K562 (cell line): ENCODE measurements around the gene MEIS1. TPM values are rescaled to one million over a fixed set of nuclear protein-coding genes. Genes with fewer than 3 reads are reported as not detected.
A peak's percentile ranks its signal among the peaks of the same experiment; 100 is the strongest.

Experiments used
- ATAC-seq: fragments of 200-7000 bp; cut with Tn5 transposase; 3 replicates; pipeline ENCODE4 v1.9.1; 2020; ENCODE audit warnings: moderate library complexity
- BruUV-seq: library from RNA; stranded (reverse); fragments of 400-500 nt; replicated peaks from 2 replicates; lab custom pipeline; 2021; lab: Mats Ljungman, UMichigan
- CTCF ChIA-PET: fragments of 300-600 bp; formaldehyde crosslinking; extraction: SDS; loops from one replicate; lab custom pipeline; 2021; ENCODE audit warnings: low intra/inter-chr PET ratio; lab: Yijun Ruan, JAX
- POLR2A ChIA-PET: fragments of 300-600, 350-650 bp; sonication (Branson Sonifier 250); formaldehyde crosslinking; extraction: SDS; loops from one replicate; lab custom pipeline; 2021; ENCODE audit warnings: antibody characterized with exemption, inconsistent platforms; lab: Yijun Ruan, JAX
- DNase-seq, 4 experiments: peaks; one replicate each; pipeline versions ENCODE4 v3.0.0 to v3.0.0-alpha.2; 2011 to 2018; ENCODE audit warnings: low spot score in 3 of 4, mixed read lengths in 3 of 4; ENCODE audit errors: extremely low read depth in 1 of 4
- FAIRE-seq: peaks from 2 replicates; lab custom pipeline; 2011; peaks lifted over from hg19 to GRCh38; lab: Jason Lieb, UNC
- H2AFZ ChIP-seq: 2 replicates; pipeline ENCODE4 v1.6.0; 2011; ENCODE audit warnings: low read depth, low read length, control low read depth, inconsistent platforms
- H3K27ac ChIP-seq: fragments of 200-600 bp; 3 replicates; pipeline ENCODE4 v1.8.0; 2011; ENCODE audit warnings: low read depth, mild to moderate bottlenecking, control low read depth, inconsistent platforms, low read length, moderate library complexity, mixed read lengths; ENCODE audit errors: extremely low read depth
- H3K27me3 ChIP-seq, 2 experiments: fragments of 300-600 bp in 1 of 2; 2 replicates in 1 of 2; 3 replicates in 1 of 2; pipeline versions ENCODE4 v1.6.0 to v1.8.0; 2011; ENCODE audit warnings: inconsistent platforms in 2 of 2, low read length in 2 of 2, mild to moderate bottlenecking in 1 of 2, mixed read lengths in 1 of 2, moderate library complexity in 1 of 2; ENCODE audit not compliant: control insufficient read depth in 2 of 2, insufficient read depth in 2 of 2
- H3K36me3 ChIP-seq: fragments of 300-600 bp; 3 replicates; pipeline ENCODE4 v1.8.0; 2011; ENCODE audit warnings: mild to moderate bottlenecking, low read length, inconsistent platforms; ENCODE audit not compliant: control insufficient read depth, insufficient read depth
- H3K4me1 ChIP-seq, 2 experiments: fragments of 200-600 bp in 1 of 2; replicated peaks in 1 of 2; 2 replicates in 1 of 2; 3 replicates in 1 of 2; pipeline versions ENCODE4 v1.5.1 to v1.8.0; 2011; ENCODE audit warnings: inconsistent platforms in 2 of 2, low read length in 2 of 2, mild to moderate bottlenecking in 1 of 2, mixed read lengths in 1 of 2, moderate library complexity in 1 of 2; ENCODE audit not compliant: control insufficient read depth in 2 of 2, insufficient read depth in 2 of 2
- H3K4me2 ChIP-seq: 2 replicates; pipeline ENCODE4 v1.6.1; 2011; ENCODE audit warnings: low read length, control low read depth, inconsistent platforms, mixed read lengths; ENCODE audit not compliant: insufficient read depth
- H3K4me3 ChIP-seq: fragments of 200-600 bp; sonication (generic), shearing (Covaris generic); 2 replicates; pipeline ENCODE4 v1.5.1; 2016; ENCODE audit warnings: control low read depth, inconsistent platforms
- H3K79me2 ChIP-seq: fragments of 200-600 bp; 3 replicates; pipeline ENCODE4 v1.8.0; 2011; ENCODE audit warnings: low read length, inconsistent platforms; ENCODE audit not compliant: control insufficient read depth, insufficient read depth
- H3K9ac ChIP-seq, 2 experiments: 2 replicates each; pipeline versions ENCODE4 v1.6.0 to v1.6.1; 2011; ENCODE audit warnings: low read depth in 2 of 2, low read length in 2 of 2, control low read depth in 1 of 2, inconsistent platforms in 1 of 2, mild to moderate bottlenecking in 1 of 2, mixed read lengths in 1 of 2; ENCODE audit not compliant: insufficient read depth in 1 of 2
- H3K9me1 ChIP-seq: one replicate; pipeline ENCODE4 v1.6.0; 2011; ENCODE audit warnings: inconsistent platforms, mild to moderate bottlenecking, low read length, moderate library complexity; ENCODE audit not compliant: control insufficient read depth, insufficient read depth
- H3K9me3 ChIP-seq: replicated peaks from 2 replicates; pipeline ENCODE4 v1.5.1; 2011; ENCODE audit warnings: low read depth, low read length, inconsistent platforms; ENCODE audit not compliant: control insufficient read depth, insufficient read depth
- H4K20me1 ChIP-seq: replicated peaks from 2 replicates; pipeline ENCODE4 v1.6.1; 2011; ENCODE audit warnings: low read length, inconsistent platforms, mixed read lengths; ENCODE audit not compliant: control insufficient read depth, insufficient read depth
- ATF7 ChIP-seq: fragments of 450-650 bp; IDR thresholded peaks from 2 replicates; pipeline ENCODE4 v1.7.1; 2014; ENCODE audit warnings: mild to moderate bottlenecking, moderate library complexity
- CBFA2T3 ChIP-seq: fragments of 450-650 bp; IDR thresholded peaks from 2 replicates; pipeline ENCODE4 v1.6.1; 2017
- CBX2 ChIP-seq: fragments of 200-600 bp; sonication (generic); IDR thresholded peaks from one replicate; pipeline ENCODE4 v1.6.1; 2012; ENCODE audit warnings: mild to moderate bottlenecking, low read length, inconsistent platforms; ENCODE audit not compliant: insufficient read depth, poor library complexity, severe bottlenecking
- FOXA1 ChIP-seq: fragments of 450-650 bp; IDR thresholded peaks from 2 replicates; pipeline ENCODE4 v1.6.1; 2016; ENCODE audit warnings: mild to moderate bottlenecking, borderline replicate concordance
- KAT8 ChIP-seq: fragments of 450-650 bp; IDR thresholded peaks from 2 replicates; pipeline ENCODE4 v1.6.1; 2016; ENCODE audit warnings: low read depth, mild to moderate bottlenecking
- POLR3A ChIP-seq: IDR thresholded peaks from 2 replicates; pipeline ENCODE4 v1.6.1; 2011; ENCODE audit warnings: borderline replicate concordance, mild to moderate bottlenecking, moderate library complexity; ENCODE audit not compliant: insufficient read length, insufficient read depth; ENCODE audit errors: extremely low read depth
- POLR3G ChIP-seq: IDR thresholded peaks from 2 replicates; pipeline ENCODE4 v1.6.1; 2011; ENCODE audit not compliant: insufficient read length, insufficient replicate concordance; ENCODE audit errors: extremely low read depth
- WGBS: fragments of 100-300 bp; shearing (Covaris generic); methylation state at CpG from one replicate; pipeline ENCODE4 v1.1.6; 2016; ENCODE audit warnings: low coverage, mixed read lengths; ENCODE audit not compliant: insufficient coverage; ENCODE audit errors: missing lambda C conversion rate; 5-methylcytosine and 5-hydroxymethylcytosine counted together
- in situ Hi-C: fragments of 300-500 bp; cut with MboI; formaldehyde crosslinking; loops from 4 replicates; pipeline ENCODE4 v1.15.0; 2018; ENCODE audit warnings: inconsistent platforms, mixed read lengths
- intact Hi-C: fragments of 100-400 bp; cut with micrococcal nuclease; formaldehyde crosslinking; loops from 2 replicates; pipeline ENCODE4 v1.14.2; 2022
- polyA plus RNA-seq, 8 experiments: library from polyadenylated mRNA; depleted of rRNA in 4 of 8; stranded (reverse) in 5 of 8; unstranded in 3 of 8; fragments of >200 nt; fragmentation: Nextera tagmentation in 2 of 8; fragmentation: Illumina TruSeq in 1 of 8; extraction: Ambion mirVana in 2 of 8; extraction: Trizol in 1 of 8; gene quantifications; 2 replicates each; pipeline versions ENCODE4 v1.2.1 to v1.2.3, GENCODE V29; 2011 to 2014; ENCODE audit warnings: inconsistent platforms in 1 of 8, missing spikeins in 1 of 8
- total RNA-seq, 7 experiments: library from RNA; depleted of rRNA in 6 of 7; stranded (reverse); fragments of >200 nt in 6 of 7; fragmentation: Illumina TruSeq in 2 of 7; extraction: Trizol in 2 of 7; gene quantifications; 2 replicates each; pipeline versions ENCODE4 v1.2.1 to v1.2.3, GENCODE V29; 2011 to 2021; ENCODE audit warnings: low replicate concordance in 1 of 7
- TF ChIP-seq, protein P1 (sequence below): fragments of 250-450 bp; sonication (Bioruptor Pico); IDR thresholded peaks from 2 replicates; pipeline ENCODE4 v1.5.0; 2021; ENCODE audit warnings: mild to moderate bottlenecking, moderate library complexity
- TF ChIP-seq, protein P2 (sequence below): fragments of 250-450 bp; sonication (Bioruptor Pico); IDR thresholded peaks from 2 replicates; pipeline ENCODE4 v1.5.0; 2021; ENCODE audit warnings: mild to moderate bottlenecking, borderline replicate concordance

The MEIS1 gene
- total and polyA plus RNA-seq, 9 of the 15 experiments (the other 6 are each of a cell fraction or from before 2014, with no cell fraction given), result 2.3 to 9.0 (median 5.9) TPM

DNA sequence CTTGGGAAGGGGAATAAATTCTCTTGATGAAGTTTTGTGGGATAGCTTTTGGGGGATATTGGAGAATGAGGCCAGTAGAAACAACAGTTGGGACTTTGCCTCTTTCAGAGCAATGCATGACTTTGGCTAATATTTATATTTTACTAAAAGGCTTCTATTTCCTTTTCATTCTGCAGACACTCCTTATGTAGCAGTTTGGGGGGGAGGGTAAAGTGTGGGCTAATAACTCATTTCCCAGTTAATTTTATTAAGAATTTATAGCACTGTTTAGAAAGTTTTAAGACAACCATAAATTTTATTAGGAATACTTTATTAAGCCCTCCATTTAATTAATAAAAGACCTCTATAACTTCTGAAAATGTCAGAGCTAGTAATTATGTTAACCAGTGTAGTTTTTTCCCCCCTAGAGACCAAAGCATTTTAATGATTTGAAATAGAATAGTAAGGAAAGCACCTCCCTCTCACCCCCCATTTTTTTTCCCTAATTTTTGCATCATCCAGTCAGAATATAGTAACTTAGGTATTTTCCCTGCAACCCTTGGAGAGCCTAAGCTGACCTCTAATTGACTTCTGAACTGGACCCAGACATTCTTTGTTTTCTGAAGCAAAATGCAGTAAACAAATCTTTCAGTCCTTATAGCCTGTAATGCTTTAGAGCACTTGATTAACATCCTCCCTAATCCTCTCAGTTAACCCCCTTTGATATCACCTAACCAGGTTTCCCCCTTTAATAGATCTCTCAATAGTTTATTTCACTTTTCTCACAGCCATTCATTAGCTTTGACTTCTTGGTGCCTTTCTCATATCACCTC is 5.0 kb upstream of the MEIS1 start (continued):
- TF ChIP-seq ATF7 (no peak), POLR3A (no peak)

DNA sequence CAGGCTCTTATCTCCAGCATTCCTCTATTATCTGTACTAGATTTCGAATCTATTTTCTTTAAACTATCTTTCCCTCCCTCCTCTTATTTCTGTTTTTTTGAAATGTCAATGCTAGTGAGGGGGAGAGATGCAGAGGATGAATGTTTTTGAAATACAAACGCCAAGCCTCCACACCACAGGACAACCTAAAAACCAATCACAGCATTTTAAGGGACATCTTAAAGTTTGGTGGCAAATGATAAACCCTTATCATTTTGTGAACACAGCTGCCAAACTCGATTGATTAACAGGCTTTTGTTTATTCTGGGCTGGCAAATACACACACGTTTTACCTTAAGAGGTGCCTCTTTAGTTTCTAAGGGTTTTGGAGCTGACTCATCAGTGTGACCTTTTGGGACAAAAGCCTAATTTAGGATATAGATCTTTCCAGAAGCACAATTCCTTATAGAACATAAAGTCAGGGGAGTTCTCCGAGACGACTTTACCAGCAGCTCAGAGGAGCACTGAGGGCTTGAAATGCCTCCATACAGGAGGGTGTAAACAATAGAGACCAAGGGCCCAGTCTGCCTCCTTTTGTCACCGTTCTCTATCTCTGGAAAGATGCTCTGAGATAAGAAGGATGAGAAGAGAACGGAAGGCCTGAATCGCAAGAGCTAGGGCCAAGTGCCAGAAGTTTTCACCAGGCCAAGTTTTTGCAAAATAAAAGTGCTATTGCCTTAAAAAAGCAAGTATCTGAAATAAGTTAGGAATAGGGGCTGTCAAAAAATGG is 4.2 kb upstream of the MEIS1 start:
- FAIRE-seq, result no peak
- H2AFZ ChIP-seq, result no peak overlapping the region
- no peak overlapping the region for H3K4me3 ChIP-seq
- H3K4me2 ChIP-seq, result no peak overlapping the region
- ATAC-seq, result no peak
- 0 out of 3 replicates have a peak, but pooled peaks cover 2% of the 10 kb centered on the region for H3K79me2 ChIP-seq
- TF ChIP-seq CBFA2T3 (0 out of 2 replicates have a peak, but pooled peaks have one; percentile 14), FOXA1 (no peak), CBX2 (no peak), KAT8 (no peak), POLR3G (no peak)
- TF ChIP-seq, protein P1, sequence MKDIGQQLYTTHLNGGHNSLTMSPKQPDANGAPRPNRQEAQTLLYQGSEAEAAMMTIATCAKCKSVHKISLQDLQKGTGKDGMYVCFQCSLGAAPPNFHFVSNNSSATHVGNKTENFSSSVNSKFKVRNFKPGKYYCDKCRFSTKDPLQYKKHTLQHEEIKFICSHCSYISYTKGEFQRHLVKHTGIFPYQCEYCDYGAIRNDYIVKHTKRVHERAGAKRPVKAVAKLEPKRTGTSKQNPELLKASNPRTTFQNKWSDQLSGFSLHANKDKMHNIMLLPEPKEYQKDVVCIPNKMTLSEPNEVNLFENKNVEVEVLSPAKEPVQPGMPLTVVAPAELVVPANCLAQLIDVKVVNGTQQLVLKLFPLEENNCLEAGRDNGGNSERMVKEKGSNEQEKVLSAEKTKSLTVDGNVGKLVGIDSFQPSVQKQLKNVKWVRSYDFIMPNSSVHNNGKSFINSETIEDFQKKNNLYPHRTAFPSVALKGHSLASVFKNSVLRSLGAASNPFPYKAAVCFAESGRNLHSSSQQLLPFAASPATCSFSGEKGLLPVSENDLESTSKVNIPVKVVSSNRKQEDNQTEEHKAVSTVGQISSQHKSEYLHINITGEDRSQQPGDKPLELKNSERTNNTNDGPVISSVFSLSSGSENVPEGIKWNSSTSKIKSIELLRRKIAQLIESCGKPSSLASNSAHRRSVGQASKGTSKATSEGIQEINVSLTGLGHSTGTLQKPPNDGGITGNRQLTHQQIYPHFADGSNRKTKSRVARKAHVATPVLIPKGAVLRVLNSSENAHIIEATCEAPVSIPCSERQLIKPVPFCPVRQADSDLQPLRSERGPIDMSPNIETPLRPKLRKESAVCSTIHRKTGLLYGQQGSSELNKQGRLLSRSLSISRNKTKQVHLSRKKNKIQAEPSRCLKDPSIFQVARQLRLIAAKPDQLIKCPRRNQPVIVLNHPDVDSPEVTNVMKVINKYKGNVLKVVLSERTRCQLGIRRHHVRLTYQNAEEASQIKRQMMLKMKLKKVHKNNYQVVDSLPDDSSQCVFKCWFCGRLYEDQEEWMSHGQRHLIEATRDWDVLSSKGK (CRISPR knock-in tag), result no peak
- TF ChIP-seq, protein P2, sequence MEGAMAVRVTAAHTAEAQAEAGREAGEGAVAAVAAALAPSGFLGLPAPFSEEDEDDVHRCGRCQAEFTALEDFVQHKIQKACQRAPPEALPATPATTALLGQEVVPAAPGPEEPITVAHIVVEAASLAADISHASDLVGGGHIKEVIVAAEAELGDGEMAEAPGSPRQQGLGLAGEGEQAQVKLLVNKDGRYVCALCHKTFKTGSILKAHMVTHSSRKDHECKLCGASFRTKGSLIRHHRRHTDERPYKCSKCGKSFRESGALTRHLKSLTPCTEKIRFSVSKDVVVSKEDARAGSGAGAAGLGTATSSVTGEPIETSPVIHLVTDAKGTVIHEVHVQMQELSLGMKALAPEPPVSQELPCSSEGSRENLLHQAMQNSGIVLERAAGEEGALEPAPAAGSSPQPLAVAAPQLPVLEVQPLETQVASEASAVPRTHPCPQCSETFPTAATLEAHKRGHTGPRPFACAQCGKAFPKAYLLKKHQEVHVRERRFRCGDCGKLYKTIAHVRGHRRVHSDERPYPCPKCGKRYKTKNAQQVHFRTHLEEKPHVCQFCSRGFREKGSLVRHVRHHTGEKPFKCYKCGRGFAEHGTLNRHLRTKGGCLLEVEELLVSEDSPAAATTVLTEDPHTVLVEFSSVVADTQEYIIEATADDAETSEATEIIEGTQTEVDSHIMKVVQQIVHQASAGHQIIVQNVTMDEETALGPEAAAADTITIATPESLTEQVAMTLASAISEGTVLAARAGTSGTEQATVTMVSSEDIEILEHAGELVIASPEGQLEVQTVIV (CRISPR knock-in tag), result no peak
- H3K9me3 ChIP-seq, result no peaks in the 10 kb centered on the region
- peaks cover 0 to 37% of the 10 kb centered on the region in 2 experiments; a peak in 3 of 5 replicates for H3K4me1 ChIP-seq
- no peak for DNase-seq
- BruUV-seq, result no TSS peak
- ChIA-PET CTCF (interaction anchor here (0.7 kb wide), 1 partner anchor 1633 kb away, joined by 4 read pairs; no protein-coding TSS in a partner anchor), POLR2A (interaction anchor here (1.0 kb wide), 1 partner anchor 143 kb away, joined by 3 read pairs; no protein-coding TSS in a partner anchor)
- H3K36me3 ChIP-seq, result no peaks in the 10 kb centered on the region
- no peak overlapping the region for H3K27ac ChIP-seq
- 9% methylated on average over 9 of the region's 9 CpGs for WGBS
- intact Hi-C loops, result loop anchor here (5.0 to 10.0 kb wide), 2 partner anchors 1044 to 1407 kb away; no protein-coding TSS in a partner anchor
- no peaks in the 10 kb centered on the region for H3K9me1 ChIP-seq
- H4K20me1 ChIP-seq, result no peaks in the 10 kb centered on the region
- H3K9ac ChIP-seq, result no peak overlapping the region
- H3K27me3 ChIP-seq, result peaks cover 8 to 13% of the 10 kb centered on the region in 2 experiments; a peak in 4 of 5 replicates
- in situ Hi-C loops, result no loop called here
